Measurements from ENCODE around the gene CTSK.

Gene CTSK

GRCh38 chr1:150751443-150751842 lies 56.6 kb downstream of the CTSK start:
- no peak for DNase-seq

DNA sequence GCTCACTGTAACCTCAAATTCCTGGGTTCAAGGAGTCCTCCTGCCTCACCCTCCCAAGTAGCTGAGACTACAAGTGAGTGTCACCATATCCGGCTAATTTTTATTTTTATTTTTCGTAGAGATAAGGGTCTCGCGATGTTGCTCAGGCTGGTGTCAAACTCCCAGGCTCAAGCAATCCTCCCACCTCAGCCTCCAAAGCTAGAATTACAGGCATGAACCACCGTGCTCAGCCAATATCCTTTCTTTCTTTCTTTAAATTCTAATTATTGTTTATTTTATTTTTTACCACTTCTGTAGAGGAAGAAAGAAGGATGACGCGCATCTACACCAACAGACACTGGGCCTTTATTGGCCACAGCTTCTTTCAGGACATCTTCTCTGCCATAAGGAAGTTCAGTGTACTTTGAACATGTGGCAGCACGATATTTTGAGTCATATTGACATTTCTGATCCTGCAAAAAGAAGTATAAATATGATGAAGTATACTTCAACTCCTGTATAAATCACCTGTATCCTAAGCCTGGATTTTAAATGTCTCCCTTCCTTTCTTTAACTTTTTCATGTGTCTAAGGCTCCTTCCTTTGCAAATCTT lies 58.2 kb downstream of the CTSK start:
- no peak for DNase-seq

GRCh38 chr1:150748878-150749719 lies 59.0 kb downstream of the CTSK start:
- DNase-seq: no peak
